ENCODE data around the gene TCEAL7.

DNA sequence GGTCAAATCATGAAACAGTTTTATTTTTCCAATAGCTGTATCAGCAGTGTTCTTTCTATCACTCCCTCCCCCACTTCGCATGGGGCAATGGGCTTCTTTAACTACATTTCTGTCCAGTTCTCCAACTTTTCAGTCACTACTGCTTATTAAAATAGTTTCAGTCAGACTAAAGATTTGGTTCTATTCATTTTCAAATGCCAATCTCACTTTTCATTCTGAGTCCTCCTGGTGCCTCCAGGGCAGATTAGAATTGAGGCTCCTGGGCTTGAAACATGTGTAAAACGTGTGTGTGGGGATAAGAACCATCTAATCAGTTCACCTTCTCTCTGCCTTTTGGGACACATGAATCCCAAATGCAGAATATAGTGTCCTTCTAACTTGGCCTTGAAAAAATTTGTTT, 42.8 kb downstream of the TCEAL7 start:
- no peak for TF ChIP-seq POLR2A (IDR thresholded peaks at IDR 0.05; ENCODE audit: extremely low read depth, insufficient read length)
- TF ChIP-seq, protein P1, sequence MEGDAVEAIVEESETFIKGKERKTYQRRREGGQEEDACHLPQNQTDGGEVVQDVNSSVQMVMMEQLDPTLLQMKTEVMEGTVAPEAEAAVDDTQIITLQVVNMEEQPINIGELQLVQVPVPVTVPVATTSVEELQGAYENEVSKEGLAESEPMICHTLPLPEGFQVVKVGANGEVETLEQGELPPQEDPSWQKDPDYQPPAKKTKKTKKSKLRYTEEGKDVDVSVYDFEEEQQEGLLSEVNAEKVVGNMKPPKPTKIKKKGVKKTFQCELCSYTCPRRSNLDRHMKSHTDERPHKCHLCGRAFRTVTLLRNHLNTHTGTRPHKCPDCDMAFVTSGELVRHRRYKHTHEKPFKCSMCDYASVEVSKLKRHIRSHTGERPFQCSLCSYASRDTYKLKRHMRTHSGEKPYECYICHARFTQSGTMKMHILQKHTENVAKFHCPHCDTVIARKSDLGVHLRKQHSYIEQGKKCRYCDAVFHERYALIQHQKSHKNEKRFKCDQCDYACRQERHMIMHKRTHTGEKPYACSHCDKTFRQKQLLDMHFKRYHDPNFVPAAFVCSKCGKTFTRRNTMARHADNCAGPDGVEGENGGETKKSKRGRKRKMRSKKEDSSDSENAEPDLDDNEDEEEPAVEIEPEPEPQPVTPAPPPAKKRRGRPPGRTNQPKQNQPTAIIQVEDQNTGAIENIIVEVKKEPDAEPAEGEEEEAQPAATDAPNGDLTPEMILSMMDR (IDR thresholded peaks at IDR 0.05; ENCODE audit: low read depth, low read length), result no peak
- TF ChIP-seq MYC (IDR thresholded peaks at IDR 0.05; ENCODE audit: low read depth, low read length), result no peak

Measured in NB4 (cell line).